CD1c-positive myeloid dendritic cell (primary cell): Measurements from ENCODE around the gene CD244.
"Not testable (repeated sequence)": the region's sequence is repeated elsewhere in the genome, so short reads cannot be mapped to it uniquely, and the experiment has no call there.

Experiments
- DNase-seq: peaks from one replicate; pipeline ENCODE4 v3.0.0-alpha.2; 2016; ENCODE audit errors: extremely low spot score

CD244 gene

GRCh38 chr1:160810486-160810885, 52.2 kb downstream of the CD244 start:
- no peak for DNase-seq

- no peak for DNase-seq
These were observed 54.4 kb downstream of the CD244 start for GRCh38 chr1:160808289-160808688.

- no peak for DNase-seq
These were observed 54.9 kb downstream of the CD244 start for GRCh38 chr1:160807738-160808137.

GRCh38 chr1:160807247-160807646, 55.4 kb downstream of the CD244 start:
- no peak for DNase-seq

DNA sequence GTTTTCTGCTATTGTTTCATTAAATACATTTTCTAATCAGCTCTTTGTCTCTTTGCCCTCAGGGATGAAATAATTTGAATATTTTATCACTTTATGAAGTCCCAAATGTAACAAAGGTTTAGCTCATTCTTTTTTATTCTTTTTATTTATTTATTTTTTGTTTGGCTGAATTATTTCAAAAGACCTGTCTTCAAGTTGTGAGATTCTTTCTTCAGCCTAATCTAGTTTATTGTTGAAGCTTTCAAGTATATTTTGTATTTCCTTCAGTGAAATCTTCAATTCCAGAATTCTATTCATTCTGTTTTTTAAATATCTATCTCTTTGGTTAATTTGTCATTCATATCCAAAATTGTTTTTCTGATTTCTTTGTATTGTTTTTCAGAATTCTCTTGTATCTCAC, 55.9 kb downstream of the CD244 start:
- DNase-seq, result no peak

- no peak for DNase-seq
These were observed 56.5 kb downstream of the CD244 start for GRCh38 chr1:160806109-160806665.

- DNase-seq, result no peak
These were observed 60.7 kb downstream of the CD244 start for GRCh38 chr1:160801836-160802580.

DNA sequence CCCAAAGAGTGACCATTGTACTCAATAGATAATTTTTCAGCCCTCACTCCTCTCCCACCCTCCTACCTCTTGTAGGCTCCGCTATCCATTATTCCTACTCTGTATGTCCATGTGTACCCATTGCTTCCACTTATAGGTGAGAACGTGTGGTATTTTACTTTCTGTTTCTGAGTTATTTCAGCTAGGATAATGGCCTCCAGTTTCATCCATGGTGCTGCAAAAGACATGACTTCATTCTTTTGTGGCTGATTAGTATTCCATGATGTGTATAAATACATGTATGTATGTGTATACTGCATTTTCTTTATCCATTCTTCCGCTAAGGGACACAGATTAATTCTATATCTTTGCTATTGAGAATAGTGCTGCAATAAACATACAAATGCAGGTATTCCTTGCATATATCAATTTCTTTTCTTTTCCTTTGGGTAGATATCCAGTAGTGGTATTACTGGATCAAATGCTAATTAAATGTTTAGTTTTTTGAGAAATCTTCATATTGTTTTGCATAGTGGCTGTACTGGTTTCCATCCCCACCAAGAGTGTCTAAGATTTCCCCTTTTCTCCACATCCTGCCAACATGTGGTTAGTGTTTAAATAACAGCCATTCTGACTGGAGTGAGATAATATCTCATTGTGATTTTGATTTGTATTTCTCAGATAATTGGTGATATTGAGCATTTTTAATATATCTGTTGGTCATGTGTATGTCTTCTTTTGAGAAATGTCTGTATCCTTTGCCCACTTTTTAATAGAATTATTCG, 61.9 kb downstream of the CD244 start:
- no peak for DNase-seq

GRCh38 chr1:160800142-160800541, 62.5 kb downstream of the CD244 start:
- DNase-seq, result no peak

GRCh38 chr1:160799641-160800040, 63.0 kb downstream of the CD244 start:
- no peak for DNase-seq

DNA sequence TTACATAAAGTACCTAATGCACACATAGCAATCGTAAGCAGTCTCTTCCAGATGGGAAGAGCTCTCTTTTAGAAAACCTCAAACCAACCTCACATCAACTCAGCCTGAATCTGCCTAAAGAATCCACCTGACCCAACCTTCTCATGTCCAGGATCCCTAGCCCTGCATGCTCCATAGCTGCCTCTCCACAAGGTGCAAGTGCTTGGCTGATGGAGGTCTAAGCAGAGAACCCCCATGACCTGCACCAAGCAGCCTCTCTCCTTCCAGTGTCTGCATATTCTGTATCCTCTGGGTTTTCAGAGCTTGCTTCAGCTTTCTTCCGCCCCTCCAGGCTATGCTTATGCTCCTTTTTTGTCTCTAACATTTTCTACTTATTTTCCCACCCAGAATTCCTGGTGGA, 64.2 kb downstream of the CD244 start:
- no peak for DNase-seq

DNA sequence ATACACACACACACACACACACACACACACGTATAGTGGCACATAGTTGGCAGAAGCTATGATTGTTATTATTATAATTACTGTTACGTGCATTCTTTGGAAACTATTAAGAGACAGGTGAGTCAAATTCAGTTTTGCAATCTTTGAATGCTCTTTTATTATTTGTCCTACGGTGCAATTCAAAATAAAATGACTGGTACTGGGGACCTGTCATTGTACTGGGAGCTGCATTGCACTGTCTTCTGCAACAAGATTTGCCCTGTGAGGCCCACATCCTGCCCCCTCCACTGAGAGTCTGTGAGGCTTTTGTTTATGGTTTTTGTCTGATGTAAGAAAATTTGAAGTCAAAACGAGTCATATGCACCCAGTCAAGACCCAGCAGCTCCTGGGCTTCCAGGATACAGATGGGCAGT, 64.8 kb downstream of the CD244 start:
- no peak for DNase-seq

GRCh38 chr1:160797271-160797709, 65.4 kb downstream of the CD244 start:
- DNase-seq, result no peak

GRCh38 chr1:160795951-160796383, 66.7 kb downstream of the CD244 start, which contains the start of gene LY9:
LY9 (plus strand) TSS chr1:160796174; CDS start chr1:160796188, 14 bp downstream.
- DNase-seq, result peak; percentile 86

GRCh38 chr1:160794376-160794775, 68.3 kb downstream of the CD244 start:
- DNase-seq, result no peak

GRCh38 chr1:160789702-160790611, 72.7 kb downstream of the CD244 start:
- DNase-seq, result peak; percentile 88

GRCh38 chr1:160789051-160789701, 73.5 kb downstream of the CD244 start:
- DNase-seq, result no peak

DNA sequence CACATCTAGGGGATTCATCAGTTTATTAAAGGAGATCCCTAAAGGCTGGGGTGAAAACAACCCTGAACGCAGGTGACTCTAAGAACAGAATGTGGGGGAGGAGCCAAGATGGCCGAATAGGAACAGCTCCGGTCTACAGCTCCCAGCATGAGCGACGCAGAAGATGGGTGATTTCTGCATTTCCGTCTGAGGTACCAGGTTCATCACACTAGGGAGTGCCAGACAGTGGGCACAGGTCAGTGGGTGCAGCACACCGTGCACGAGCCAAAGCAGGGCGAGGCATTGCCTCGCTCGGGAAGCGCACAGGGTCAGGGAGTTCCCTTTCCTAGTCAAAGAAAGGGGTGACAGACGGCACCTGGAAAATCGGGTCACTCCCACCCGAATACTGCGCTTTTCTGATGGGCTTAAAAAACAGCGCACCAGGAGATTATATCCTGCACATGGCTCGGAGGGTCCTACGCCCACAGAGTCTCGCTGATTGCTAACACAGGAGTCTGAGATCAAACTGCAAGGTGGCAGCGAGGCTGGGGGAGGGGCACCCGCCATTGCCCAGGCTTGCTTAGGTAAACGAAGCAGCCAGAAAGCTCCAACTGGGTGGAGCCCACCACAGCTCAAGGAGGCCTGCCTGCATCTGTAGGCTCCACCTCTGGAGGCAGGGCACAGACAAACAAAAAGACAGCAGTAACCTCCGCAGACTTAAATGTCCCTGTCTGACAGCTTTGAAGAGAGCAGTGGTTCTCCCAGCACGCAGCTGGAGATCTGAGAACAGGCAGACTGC, 79.5 kb downstream of the CD244 start:
- not testable (repeated sequence) for DNase-seq

DNA sequence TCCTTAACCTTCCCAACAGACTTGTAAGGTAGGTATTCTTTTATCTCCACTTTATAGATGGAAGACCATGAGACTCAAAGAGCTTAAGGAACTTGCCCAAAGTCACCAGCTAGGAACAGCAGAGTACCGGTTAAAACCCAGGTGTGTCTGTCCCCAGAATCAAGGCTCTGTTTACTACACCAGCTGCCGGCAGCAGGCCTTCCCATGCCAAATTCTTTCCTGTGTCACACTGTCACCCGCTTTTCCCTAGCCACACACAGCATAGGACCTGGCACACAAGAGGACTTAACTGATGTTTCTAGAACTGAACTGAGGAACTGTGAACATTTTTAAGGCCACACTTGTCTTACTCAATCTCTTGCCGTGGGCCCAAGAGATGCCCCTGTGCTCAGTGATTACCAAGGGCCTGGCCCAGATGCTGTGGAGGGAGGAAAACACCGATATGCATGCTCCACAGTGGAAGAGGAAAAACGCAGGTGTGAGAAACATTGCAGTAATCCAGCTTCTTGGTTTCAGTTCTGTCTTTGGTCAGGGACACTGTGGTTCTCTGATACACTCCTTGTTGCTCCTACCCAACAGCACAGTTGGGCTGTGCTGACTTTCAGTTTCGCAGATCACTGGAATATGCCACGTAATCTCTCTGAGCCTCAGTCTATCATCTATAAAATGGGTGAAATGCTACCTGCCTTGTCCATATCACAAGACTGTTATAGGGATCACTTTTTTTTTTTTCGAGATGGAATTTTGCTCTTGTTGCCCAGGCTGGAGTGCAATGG, 80.6 kb downstream of the CD244 start:
- peak; percentile 75 for DNase-seq
